Activated B cell treated with CpG ODN at 0.5 μM for 24 hours (primary cell): ENCODE data around the gene NR4A3. TPM values are rescaled to one million over a fixed set of nuclear protein-coding genes. Genes with fewer than 3 reads are reported as not detected.

Experiments
- ATAC-seq: fragments of 200-7000 bp; cut with Tn5 transposase; one replicate; pipeline ENCODE4 v1.10.0; 2021; ENCODE audit warnings: low read depth, mild to moderate bottlenecking, moderate library complexity
- CTCF ChIA-PET: fragments of 350-600 bp; sonication (Branson Sonifier 250); formaldehyde crosslinking; loops from one replicate; lab custom pipeline; 2021; ENCODE audit warnings: antibody characterized with exemption; lab: Charles Lee
- POLR2A ChIA-PET: fragments of 350-600 bp; sonication (Branson Sonifier 250); formaldehyde crosslinking; loops from one replicate; lab custom pipeline; 2021; ENCODE audit warnings: antibody characterized with exemption; lab: Charles Lee
- DNase-seq: peaks from one replicate; pipeline ENCODE4 v3.0.0; 2022
- H3K27ac Mint-ChIP-seq: one replicate; pipeline ENCODE4 v1.8.0; 2020; ENCODE audit warnings: mixed read lengths
- H3K27me3 Mint-ChIP-seq: one replicate; pipeline ENCODE4 v1.8.0; 2021; ENCODE audit warnings: mixed read lengths
- H3K36me3 Mint-ChIP-seq: one replicate; pipeline ENCODE4 v1.8.0; 2021; ENCODE audit warnings: low read depth, mixed read lengths
- H3K4me1 Mint-ChIP-seq: one replicate; pipeline ENCODE4 v1.8.0; 2021; ENCODE audit warnings: mixed read lengths
- H3K4me3 Mint-ChIP-seq: one replicate; pipeline ENCODE4 v1.8.0; 2020; ENCODE audit warnings: mild to moderate bottlenecking, mixed read lengths
- H3K9me3 Mint-ChIP-seq: one replicate; pipeline ENCODE4 v1.8.0; 2020; ENCODE audit warnings: mixed read lengths
- CTCF ChIP-seq: fragments of 200-600 bp; IDR thresholded peaks from one replicate; pipeline ENCODE4 v1.8.0; 2022; ENCODE audit warnings: antibody characterized with exemption, mild to moderate bottlenecking
- intact Hi-C: fragments of 100-400 bp; cut with micrococcal nuclease; formaldehyde crosslinking; loops from one replicate; pipeline ENCODE4 v1.15.1; 2024
- total RNA-seq: library from RNA; stranded (reverse); gene quantifications from 2 replicates; pipeline ENCODE4 v1.2.3, GENCODE V29; 2022

The NR4A3 gene
- total RNA-seq, 1 donor from 2014 or later: 21.5 TPM

GRCh38 chr9:99859243-99859980 is 37.7 kb downstream of the NR4A3 start:
- TF ChIP-seq CTCF: no peak

GRCh38 chr9:99860266-99860665 is 38.6 kb downstream of the NR4A3 start:
- no peaks in the 10 kb centered on the region for H3K9me3 Mint-ChIP-seq
- CTCF ChIA-PET: no interaction called here
- POLR2A ChIA-PET: no interaction called here
- no peaks in the 10 kb centered on the region for H3K4me1 Mint-ChIP-seq
- no peak overlapping the region for H3K4me3 Mint-ChIP-seq
- DNase-seq: no peak
- H3K27me3 Mint-ChIP-seq: no peaks in the 10 kb centered on the region
- no peak overlapping the region for H3K27ac Mint-ChIP-seq
- no peak for ATAC-seq
- intact Hi-C loops: no loop called here
- no peak for TF ChIP-seq CTCF
- peaks cover 51% of the 10 kb centered on the region for H3K36me3 Mint-ChIP-seq

More at GRCh38 chr9:99859243-99859980, 37.7 kb downstream of the NR4A3 start:
- Mint-ChIP-seq H3K27ac (no peak overlapping the region), H3K27me3 (no peaks in the 10 kb centered on the region), H3K4me1 (no peaks in the 10 kb centered on the region), H3K36me3 (peaks cover 53% of the 10 kb centered on the region), H3K9me3 (no peaks in the 10 kb centered on the region), H3K4me3 (no peak overlapping the region)
- CTCF ChIA-PET: no interaction called here
- POLR2A ChIA-PET: no interaction called here
- intact Hi-C loops: loop anchor here (10.0 kb wide), 1 partner anchor 55 kb away; no protein-coding TSS in a partner anchor
- ATAC-seq (no peak), DNase-seq (no peak)

- DNase-seq (no peak), ATAC-seq (no peak)
- POLR2A ChIA-PET: no interaction called here
- H3K4me1 Mint-ChIP-seq: no peaks in the 10 kb centered on the region
- no peaks in the 10 kb centered on the region for H3K9me3 Mint-ChIP-seq
- no peak for TF ChIP-seq CTCF
- intact Hi-C loops: no loop called here
- peaks cover 28% of the 10 kb centered on the region for H3K36me3 Mint-ChIP-seq
- CTCF ChIA-PET: no interaction called here
- H3K27ac Mint-ChIP-seq: no peak overlapping the region
- no peak overlapping the region for H3K4me3 Mint-ChIP-seq
- no peaks in the 10 kb centered on the region for H3K27me3 Mint-ChIP-seq
Observed at GRCh38 chr9:99863955-99864354, 42.3 kb downstream of the NR4A3 start.

GRCh38 chr9:99866398-99866797 is 44.7 kb downstream of the NR4A3 start:
- intact Hi-C loops: no loop called here
- DNase-seq (no peak), ATAC-seq (no peak)
- ChIA-PET POLR2A (interaction anchor here (0.7 kb wide), 1 partner anchor 30 kb away, joined by 3 read pairs; no protein-coding TSS in a partner anchor), CTCF (no interaction called here)
- peaks cover 21% of the 10 kb centered on the region for H3K36me3 Mint-ChIP-seq
- no peaks in the 10 kb centered on the region for H3K4me1 Mint-ChIP-seq
- H3K4me3 Mint-ChIP-seq: no peak overlapping the region
- H3K9me3 Mint-ChIP-seq: no peaks in the 10 kb centered on the region
- TF ChIP-seq CTCF: no peak
- no peak overlapping the region for H3K27ac Mint-ChIP-seq
- no peaks in the 10 kb centered on the region for H3K27me3 Mint-ChIP-seq

GRCh38 chr9:99867536-99867935 is 45.9 kb downstream of the NR4A3 start:
- Mint-ChIP-seq H3K4me3 (no peak overlapping the region), H3K27me3 (no peaks in the 10 kb centered on the region), H3K9me3 (no peaks in the 10 kb centered on the region), H3K36me3 (peaks cover 17% of the 10 kb centered on the region), H3K4me1 (no peaks in the 10 kb centered on the region), H3K27ac (no peak overlapping the region)
- no peak for ATAC-seq
- no peak for DNase-seq
- intact Hi-C loops: no loop called here
- CTCF ChIA-PET: no interaction called here
- POLR2A ChIA-PET: interaction anchor here (0.6 kb wide), 1 partner anchor 36 kb away, joined by 4 read pairs; no protein-coding TSS in a partner anchor
- no peak for TF ChIP-seq CTCF
